22Rv1 (cell line): ENCODE results near the gene CHST15.

Experiments
- ZFX ChIP-seq: fragments of 450-650 bp; IDR thresholded peaks from 2 replicates; pipeline ENCODE4 v1.6.1; 2017; ENCODE audit warnings: antibody characterized with exemption, borderline replicate concordance
- TF ChIP-seq, protein P1 (sequence below): fragments of 450-650 bp; IDR thresholded peaks from 2 replicates; pipeline ENCODE4 v1.5.1; 2017; ENCODE audit warnings: mild to moderate bottlenecking

GRCh38 chr10:124142960-124143359 is 49.6 kb upstream of the CHST15 start:
- TF ChIP-seq, protein P1, sequence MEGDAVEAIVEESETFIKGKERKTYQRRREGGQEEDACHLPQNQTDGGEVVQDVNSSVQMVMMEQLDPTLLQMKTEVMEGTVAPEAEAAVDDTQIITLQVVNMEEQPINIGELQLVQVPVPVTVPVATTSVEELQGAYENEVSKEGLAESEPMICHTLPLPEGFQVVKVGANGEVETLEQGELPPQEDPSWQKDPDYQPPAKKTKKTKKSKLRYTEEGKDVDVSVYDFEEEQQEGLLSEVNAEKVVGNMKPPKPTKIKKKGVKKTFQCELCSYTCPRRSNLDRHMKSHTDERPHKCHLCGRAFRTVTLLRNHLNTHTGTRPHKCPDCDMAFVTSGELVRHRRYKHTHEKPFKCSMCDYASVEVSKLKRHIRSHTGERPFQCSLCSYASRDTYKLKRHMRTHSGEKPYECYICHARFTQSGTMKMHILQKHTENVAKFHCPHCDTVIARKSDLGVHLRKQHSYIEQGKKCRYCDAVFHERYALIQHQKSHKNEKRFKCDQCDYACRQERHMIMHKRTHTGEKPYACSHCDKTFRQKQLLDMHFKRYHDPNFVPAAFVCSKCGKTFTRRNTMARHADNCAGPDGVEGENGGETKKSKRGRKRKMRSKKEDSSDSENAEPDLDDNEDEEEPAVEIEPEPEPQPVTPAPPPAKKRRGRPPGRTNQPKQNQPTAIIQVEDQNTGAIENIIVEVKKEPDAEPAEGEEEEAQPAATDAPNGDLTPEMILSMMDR = no peak
- TF ChIP-seq ZFX = no peak
